ENCODE results near the gene SYN1. TPM values are rescaled to one million over a fixed set of nuclear protein-coding genes. Genes with fewer than 3 reads are reported as not detected.
A peak's percentile ranks its signal among the peaks of the same experiment; 100 is the strongest.

The SYN1 gene
- total and polyA plus RNA-seq, 5 donors from 2014 or later: 0.18 to 0.34 TPM; not detected in 3

- Histone ChIP-seq H3K27ac (ENCODE audit: insufficient read depth, low read length, poor library complexity, severe bottlenecking) (peak within 1 kb of the TSS; percentile 65), H3K4me3 (ENCODE audit: low read depth, low read length) (peak within 1 kb of the TSS; percentile 51), H3K9me3 (ENCODE audit: control insufficient read depth in 2 of 2, low read length in 2 of 2) (no peaks in the 10 kb centered on the region), H3K4me1 (ENCODE audit: control insufficient read depth, insufficient read depth, low read length, poor library complexity, severe bottlenecking) (peaks cover 23% of the 10 kb centered on the region), H3K36me3 (ENCODE audit: control insufficient read depth, insufficient read depth, low read length) (no peaks in the 10 kb centered on the region), H3K27me3 (ENCODE audit: control insufficient read depth, insufficient read depth, low read length) (no peaks in the 10 kb centered on the region)
- Mint-ChIP-seq H3K27me3 (no peaks in the 10 kb centered on the region), H3K9me3 (peaks cover 0 to 4% (median 0%) of the 10 kb centered on the region in 7 donors), H3K4me3 (peak within 1 kb of the TSS; percentile 47 to 86 (median 70)), H3K4me1 (peaks cover 0 to 28% (median 15%) of the 10 kb centered on the region in 4 donors), H3K27ac (peak within 1 kb of the TSS; percentile 50 to 92 (median 87)), H3K36me3 (peaks cover 5% of the 10 kb centered on the region)
- ATAC-seq (ENCODE audit: low read depth in 2 of 2): peak; percentile 91 to 96
- DNase-seq: peak; percentile 54 to 85 (median 55)
Measured at GRCh38 chrX:47581731-47582647, 37.7 kb downstream of the SYN1 start, which contains the start of gene TIMP1. TIMP1 (plus strand) TSS chrX:47582436; CDS start chrX:47583416, 980 bp downstream.

DNA sequence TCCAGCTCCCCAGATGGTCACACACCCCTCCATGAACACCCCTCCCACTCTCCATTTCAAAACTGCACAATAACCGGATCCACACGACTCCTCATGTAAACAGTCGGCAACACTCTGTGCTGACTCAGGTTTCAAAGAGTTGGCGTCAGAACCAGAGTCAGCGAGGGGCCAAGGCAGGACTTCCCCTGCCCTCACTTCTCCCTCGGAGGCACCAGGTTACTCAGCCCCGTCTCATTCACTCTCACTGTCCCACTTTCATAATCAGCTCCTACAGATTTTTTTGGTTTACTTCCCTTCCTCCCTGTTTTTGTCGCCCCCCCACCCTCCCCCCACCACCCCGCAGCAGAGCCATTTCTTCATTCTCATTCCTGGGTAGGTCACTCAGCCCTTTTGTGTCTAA is 40.1 kb downstream of the SYN1 start:
- no peak overlapping the region for H3K4me3 Mint-ChIP-seq
- peaks cover 0 to 28% (median 17%) of the 10 kb centered on the region in 4 donors for H3K4me1 Mint-ChIP-seq
- H3K27me3 Mint-ChIP-seq: no peaks in the 10 kb centered on the region
- peaks cover 0 to 4% (median 0%) of the 10 kb centered on the region in 7 donors for H3K9me3 Mint-ChIP-seq
- no peak overlapping the region for H3K4me3 ChIP-seq (ENCODE audit: low read depth, low read length)
- no peak for ATAC-seq (ENCODE audit: low read depth in 2 of 2)
- no peaks in the 10 kb centered on the region for H3K9me3 ChIP-seq (ENCODE audit: control insufficient read depth in 2 of 2, low read length in 2 of 2)
- peaks cover 23% of the 10 kb centered on the region for H3K4me1 ChIP-seq (ENCODE audit: control insufficient read depth, insufficient read depth, low read length, poor library complexity, severe bottlenecking)
- peak overlapping the region in 2 of 3 donors; percentile 38 to 56 for H3K27ac Mint-ChIP-seq
- DNase-seq: no peak
- no peak overlapping the region for H3K27ac ChIP-seq (ENCODE audit: insufficient read depth, low read length, poor library complexity, severe bottlenecking)
- no peaks in the 10 kb centered on the region for H3K36me3 Mint-ChIP-seq
- H3K27me3 ChIP-seq (ENCODE audit: control insufficient read depth, insufficient read depth, low read length): no peaks in the 10 kb centered on the region
- H3K36me3 ChIP-seq (ENCODE audit: control insufficient read depth, insufficient read depth, low read length): no peaks in the 10 kb centered on the region

- peak overlapping the region in 1 of 3 donors; percentile 38 for H3K27ac Mint-ChIP-seq
- H3K4me1 Mint-ChIP-seq: peaks cover 0 to 25% (median 15%) of the 10 kb centered on the region in 4 donors
- ATAC-seq (ENCODE audit: low read depth in 2 of 2) (no peak), DNase-seq (no peak)
- Histone ChIP-seq H3K27me3 (ENCODE audit: control insufficient read depth, insufficient read depth, low read length) (no peaks in the 10 kb centered on the region), H3K4me3 (ENCODE audit: low read depth, low read length) (no peak overlapping the region), H3K4me1 (ENCODE audit: control insufficient read depth, insufficient read depth, low read length, poor library complexity, severe bottlenecking) (peaks cover 23% of the 10 kb centered on the region), H3K9me3 (ENCODE audit: control insufficient read depth in 2 of 2, low read length in 2 of 2) (no peaks in the 10 kb centered on the region), H3K36me3 (ENCODE audit: control insufficient read depth, insufficient read depth, low read length) (no peaks in the 10 kb centered on the region), H3K27ac (ENCODE audit: insufficient read depth, low read length, poor library complexity, severe bottlenecking) (no peak overlapping the region)
- H3K4me3 Mint-ChIP-seq: no peak overlapping the region
- peaks cover 0 to 4% (median 0%) of the 10 kb centered on the region in 7 donors for H3K9me3 Mint-ChIP-seq
- no peaks in the 10 kb centered on the region for H3K36me3 Mint-ChIP-seq
- no peaks in the 10 kb centered on the region for H3K27me3 Mint-ChIP-seq
Measured at GRCh38 chrX:47578692-47579091, 41.0 kb downstream of the SYN1 start.

GRCh38 chrX:47577901-47578300 is 41.8 kb downstream of the SYN1 start:
- Histone ChIP-seq H3K27me3 (ENCODE audit: control insufficient read depth, insufficient read depth, low read length) (no peaks in the 10 kb centered on the region), H3K4me3 (ENCODE audit: low read depth, low read length) (no peak overlapping the region), H3K27ac (ENCODE audit: insufficient read depth, low read length, poor library complexity, severe bottlenecking) (no peak overlapping the region), H3K36me3 (ENCODE audit: control insufficient read depth, insufficient read depth, low read length) (no peaks in the 10 kb centered on the region), H3K9me3 (ENCODE audit: control insufficient read depth in 2 of 2, low read length in 2 of 2) (no peaks in the 10 kb centered on the region), H3K4me1 (ENCODE audit: control insufficient read depth, insufficient read depth, low read length, poor library complexity, severe bottlenecking) (peaks cover 19% of the 10 kb centered on the region)
- no peak overlapping the region for H3K27ac Mint-ChIP-seq
- no peaks in the 10 kb centered on the region for H3K36me3 Mint-ChIP-seq
- ATAC-seq (ENCODE audit: low read depth in 2 of 2) (no peak), DNase-seq (no peak)
- H3K4me1 Mint-ChIP-seq: peaks cover 0 to 23% (median 12%) of the 10 kb centered on the region in 4 donors
- H3K9me3 Mint-ChIP-seq: peaks cover 0 to 4% (median 0%) of the 10 kb centered on the region in 7 donors
- peaks cover 5% of the 10 kb centered on the region for H3K27me3 Mint-ChIP-seq
- peak overlapping the region in 1 of 4 donors; percentile 62 for H3K4me3 Mint-ChIP-seq

DNA sequence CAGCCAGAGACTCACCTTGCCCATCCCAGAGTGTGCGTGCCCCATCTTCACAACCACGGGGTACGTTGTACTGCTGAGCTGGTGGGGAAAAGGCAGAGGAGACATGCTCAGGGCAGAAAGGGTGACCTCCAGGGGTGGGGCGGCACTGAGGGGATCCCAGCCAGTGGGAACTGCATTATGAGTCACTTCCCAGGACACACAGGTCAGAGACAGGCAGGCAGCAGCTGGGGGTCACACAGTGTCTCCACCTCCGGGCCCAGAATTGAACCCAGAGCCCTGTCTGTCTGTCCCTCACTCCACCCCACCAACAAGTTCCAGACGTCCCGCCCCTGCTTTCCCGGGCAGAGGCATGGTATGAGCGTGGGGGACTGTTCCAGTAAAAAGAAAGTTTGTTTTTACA is 42.2 kb downstream of the SYN1 start:
- Mint-ChIP-seq H3K36me3 (no peaks in the 10 kb centered on the region), H3K27ac (no peak overlapping the region), H3K27me3 (peaks cover 5% of the 10 kb centered on the region), H3K9me3 (peaks cover 0 to 4% (median 0%) of the 10 kb centered on the region in 7 donors), H3K4me3 (no peak overlapping the region), H3K4me1 (peaks cover 0 to 26% (median 12%) of the 10 kb centered on the region in 4 donors)
- H3K27ac ChIP-seq (ENCODE audit: insufficient read depth, low read length, poor library complexity, severe bottlenecking): no peak overlapping the region
- H3K36me3 ChIP-seq (ENCODE audit: control insufficient read depth, insufficient read depth, low read length): no peaks in the 10 kb centered on the region
- H3K4me1 ChIP-seq (ENCODE audit: control insufficient read depth, insufficient read depth, low read length, poor library complexity, severe bottlenecking): peaks cover 14% of the 10 kb centered on the region
- no peak overlapping the region for H3K4me3 ChIP-seq (ENCODE audit: low read depth, low read length)
- no peak for ATAC-seq (ENCODE audit: low read depth in 2 of 2)
- no peaks in the 10 kb centered on the region for H3K27me3 ChIP-seq (ENCODE audit: control insufficient read depth, insufficient read depth, low read length)
- no peak for DNase-seq
- H3K9me3 ChIP-seq (ENCODE audit: control insufficient read depth in 2 of 2, low read length in 2 of 2): no peaks in the 10 kb centered on the region

DNA sequence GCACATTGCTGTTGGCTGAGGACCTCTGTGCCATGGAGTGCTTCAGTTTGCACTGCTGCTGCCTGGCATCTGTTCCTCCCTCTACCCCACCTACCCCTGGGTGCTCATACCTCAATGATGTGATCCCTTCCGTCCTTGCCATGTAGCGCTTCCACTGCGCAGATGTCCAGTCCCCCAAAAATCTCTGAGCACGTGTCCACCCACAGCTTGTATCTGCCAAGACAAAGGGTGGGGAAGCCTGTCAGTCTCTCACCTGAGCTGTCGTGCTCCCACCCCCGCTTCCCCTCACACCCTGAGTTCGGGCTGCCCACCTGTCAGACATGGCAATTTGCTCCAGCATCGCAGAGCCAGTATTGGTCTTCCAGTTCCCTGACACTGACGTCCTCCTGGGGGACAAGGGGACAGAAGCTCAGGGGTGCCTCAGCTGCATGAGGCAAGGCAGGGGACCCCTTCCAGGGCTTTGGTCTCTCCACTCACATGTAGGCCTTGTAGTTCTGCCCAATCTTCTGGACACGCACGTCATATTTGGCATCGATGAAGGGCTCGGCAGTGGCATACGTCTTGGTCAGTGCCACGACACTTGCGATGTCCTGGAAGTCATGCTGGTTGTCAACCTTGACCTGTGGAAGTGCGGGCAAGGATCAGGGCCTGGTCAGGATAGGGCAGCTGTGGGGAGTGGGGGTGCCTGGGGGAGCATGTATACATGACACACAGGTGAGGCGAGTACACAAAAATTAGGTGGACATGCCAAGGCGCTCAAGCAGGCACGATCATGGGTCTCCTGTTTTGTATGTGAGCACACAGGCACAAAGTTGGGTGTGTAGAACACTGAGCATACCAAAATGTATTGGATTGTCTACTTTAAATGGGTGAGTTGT is 43.4 kb downstream of the SYN1 start:
- Mint-ChIP-seq H3K9me3 (peaks cover 0 to 4% (median 0%) of the 10 kb centered on the region in 7 donors), H3K27me3 (peaks cover 5% of the 10 kb centered on the region)
- no peak overlapping the region for H3K27ac ChIP-seq (ENCODE audit: insufficient read depth, low read length, poor library complexity, severe bottlenecking)

DNA sequence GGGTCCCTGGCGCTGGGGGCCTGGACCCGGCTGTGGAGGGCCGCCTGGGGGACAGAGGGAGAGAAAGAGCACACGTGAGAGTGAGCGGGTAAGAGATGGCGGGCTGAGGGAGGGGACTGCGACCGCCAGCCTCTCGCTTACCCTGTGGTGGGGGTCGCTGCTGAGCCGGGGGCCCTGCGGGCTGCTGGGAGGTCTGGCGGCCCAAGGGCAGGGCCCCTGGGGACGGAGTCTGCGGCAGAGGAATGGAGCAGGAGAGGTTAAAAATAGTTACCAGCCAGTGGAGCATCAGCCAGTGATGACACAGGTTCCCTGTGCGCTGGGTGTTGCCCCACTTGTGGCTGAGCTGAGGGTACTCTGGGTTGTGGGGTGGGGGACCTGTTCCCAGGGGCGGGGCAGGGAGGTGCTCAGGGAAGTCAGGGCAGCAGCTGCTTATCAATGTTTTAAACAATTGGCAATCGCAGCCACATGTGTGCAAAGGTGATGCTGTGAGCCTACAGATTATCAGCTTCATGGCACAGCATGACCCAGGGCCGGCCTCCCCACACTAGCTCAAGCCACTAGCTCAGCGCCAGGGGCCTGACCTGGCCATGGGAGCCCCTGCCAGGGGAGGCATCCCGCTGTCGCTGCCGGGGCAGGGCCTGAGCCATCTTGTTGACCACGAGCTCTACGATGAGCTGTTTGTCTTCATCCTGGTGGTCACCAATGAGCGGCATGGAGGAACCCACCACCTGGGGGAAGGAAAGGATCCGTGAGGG is 44.9 kb downstream of the SYN1 start:
- Histone ChIP-seq H3K4me1 (ENCODE audit: control insufficient read depth, insufficient read depth, low read length, poor library complexity, severe bottlenecking) (peaks cover 3% of the 10 kb centered on the region), H3K9me3 (ENCODE audit: control insufficient read depth in 2 of 2, low read length in 2 of 2) (no peaks in the 10 kb centered on the region), H3K27ac (ENCODE audit: insufficient read depth, low read length, poor library complexity, severe bottlenecking) (no peak overlapping the region), H3K27me3 (ENCODE audit: control insufficient read depth, insufficient read depth, low read length) (no peaks in the 10 kb centered on the region), H3K36me3 (ENCODE audit: control insufficient read depth, insufficient read depth, low read length) (peaks cover 3% of the 10 kb centered on the region), H3K4me3 (ENCODE audit: low read depth, low read length) (no peak overlapping the region)
- DNase-seq (no peak), ATAC-seq (ENCODE audit: low read depth in 2 of 2) (no peak)
- no peak overlapping the region for H3K27ac Mint-ChIP-seq
- H3K9me3 Mint-ChIP-seq: peaks cover 0 to 4% (median 0%) of the 10 kb centered on the region in 7 donors
- peaks cover 16% of the 10 kb centered on the region for H3K36me3 Mint-ChIP-seq
- H3K4me1 Mint-ChIP-seq: peaks cover 0 to 15% (median 6%) of the 10 kb centered on the region in 4 donors
- H3K27me3 Mint-ChIP-seq: peaks cover 5% of the 10 kb centered on the region
- no peak overlapping the region for H3K4me3 Mint-ChIP-seq

More for the DNA sequence above, 43.4 kb downstream of the SYN1 start:
- Histone ChIP-seq H3K4me1 (ENCODE audit: control insufficient read depth, insufficient read depth, low read length, poor library complexity, severe bottlenecking) (peaks cover 3% of the 10 kb centered on the region), H3K27me3 (ENCODE audit: control insufficient read depth, insufficient read depth, low read length) (no peaks in the 10 kb centered on the region), H3K9me3 (ENCODE audit: control insufficient read depth in 2 of 2, low read length in 2 of 2) (no peaks in the 10 kb centered on the region), H3K36me3 (ENCODE audit: control insufficient read depth, insufficient read depth, low read length) (peaks cover 3% of the 10 kb centered on the region), H3K4me3 (ENCODE audit: low read depth, low read length) (no peak overlapping the region)
- Mint-ChIP-seq H3K4me1 (peaks cover 0 to 18% (median 6%) of the 10 kb centered on the region in 4 donors), H3K36me3 (peaks cover 7% of the 10 kb centered on the region), H3K4me3 (no peak overlapping the region), H3K27ac (no peak overlapping the region)
- no peak for DNase-seq
- ATAC-seq (ENCODE audit: low read depth in 2 of 2): no peak

Measured in CD4-positive, CD25-positive, alpha-beta regulatory T cell (primary cell).